Left colon (tissue), 2 donors: ENCODE results near the gene RNASE12. TPM values are rescaled to one million over a fixed set of nuclear protein-coding genes. Genes with fewer than 3 reads are reported as not detected.
"Not testable (repeated sequence)": the region's sequence is repeated elsewhere in the genome, so short reads cannot be mapped to it uniquely, and the experiment has no call there.

Experiments used
- ATAC-seq: fragments of 200-7000 bp; cut with Tn5 transposase; one replicate; pipeline ENCODE4 v1.9.1; 2020; ENCODE audit warnings: mild to moderate bottlenecking, moderate library complexity
- DNase-seq, 2 donors: peaks; one replicate each; pipeline ENCODE4 v3.0.0-alpha.2; 2020
- intact Hi-C, 2 donors: fragments of 100-400 bp; cut with DNase I in 1 of 2; cut with micrococcal nuclease in 1 of 2; formaldehyde crosslinking; loops; one replicate each; pipeline versions ENCODE4 v1.11.2 to v1.14.0; 2022; cut with DNase I, micrococcal nuclease
- total RNA-seq, 2 donors: library from RNA; stranded (reverse); fragmentation: NEBNext Ultra II Directional; extraction: Animal tissue kit (Norgen Biotek cat#: 25700); gene quantifications; one replicate each; pipeline ENCODE4 v1.2.1, GENCODE V29; 2021
- donor health status: DM: no; HTN: no; CAD: no.
- donor health status: DM: yes; HTN: yes; CAD: no.

Gene RNASE12
- total RNA-seq, 2 donors from 2014 or later: not detected

GRCh38 chr14:20602583-20602982 is 11.4 kb upstream of the RNASE12 start:
- ATAC-seq: no peak
- intact Hi-C loops: loop anchor here in 1 of 2 donors (10.0 kb wide), 1 partner anchor 188 kb away; the partner anchor contains the start of gene TEP1

GRCh38 chr14:20601522-20601921 is 10.3 kb upstream of the RNASE12 start:
- ATAC-seq (no peak), DNase-seq (no peak)
- intact Hi-C loops: loop anchor here in 1 of 2 donors (10.0 kb wide), 1 partner anchor 187 kb away; the partner anchor contains the start of gene TEP1

More at GRCh38 chr14:20602583-20602982, 11.4 kb upstream of the RNASE12 start:
- DNase-seq: no peak

GRCh38 chr14:20597108-20597507 is 5.9 kb upstream of the RNASE12 start:
- ATAC-seq (no peak), DNase-seq (no peak)
- intact Hi-C loops: no loop called here

- ATAC-seq, DNase-seq, intact Hi-C loops: not testable (repeated sequence)
Observed at GRCh38 chr14:20595726-20596125, 4.5 kb upstream of the RNASE12 start.

- ATAC-seq (no peak), DNase-seq (no peak)
- intact Hi-C loops: no loop called here
Observed at GRCh38 chr14:20592574-20592973, 1.4 kb upstream of the RNASE12 start.

GRCh38 chr14:20587489-20588154 is 3.6 kb downstream of the RNASE12 start, which contains the start of gene RNASE11:
Gene RNASE11 (minus strand): TSS chr14:20588001.
- intact Hi-C loops: no loop called here
- no peak for ATAC-seq
- no peak for DNase-seq

- ATAC-seq: no peak
- intact Hi-C loops: no loop called here
- no peak for DNase-seq
Observed at GRCh38 chr14:20583908-20584307, 7.3 kb downstream of the RNASE12 start.

- ATAC-seq (no peak), DNase-seq (no peak)
- intact Hi-C loops: no loop called here
Observed at GRCh38 chr14:20583142-20583541, 8.0 kb downstream of the RNASE12 start.

- DNase-seq (no peak), ATAC-seq (no peak)
- intact Hi-C loops: no loop called here
Observed at GRCh38 chr14:20580242-20580641, 10.9 kb downstream of the RNASE12 start.

GRCh38 chr14:20578784-20579502 is 12.2 kb downstream of the RNASE12 start:
- ATAC-seq (no peak), DNase-seq (no peak)
- intact Hi-C loops: no loop called here

- no peak for DNase-seq
- intact Hi-C loops: no loop called here
- no peak for ATAC-seq
Observed at GRCh38 chr14:20578325-20578724, 12.9 kb downstream of the RNASE12 start.

GRCh38 chr14:20572382-20572990 is 18.7 kb downstream of the RNASE12 start:
- not testable (repeated sequence) for ATAC-seq

GRCh38 chr14:20570720-20571119 is 20.5 kb downstream of the RNASE12 start:
- DNase-seq, intact Hi-C loops, ATAC-seq: not testable (repeated sequence)

More at GRCh38 chr14:20572382-20572990, 18.7 kb downstream of the RNASE12 start:
- intact Hi-C loops, DNase-seq: not testable (repeated sequence)

- intact Hi-C loops, ATAC-seq, DNase-seq: not testable (repeated sequence)
Observed at GRCh38 chr14:20569865-20570264, 21.3 kb downstream of the RNASE12 start.

GRCh38 chr14:20569066-20569465 is 22.1 kb downstream of the RNASE12 start:
- no peak for DNase-seq
- intact Hi-C loops: no loop called here
- ATAC-seq: no peak

- intact Hi-C loops: no loop called here
- ATAC-seq: no peak
Observed at GRCh38 chr14:20568393-20568792, 22.8 kb downstream of the RNASE12 start.

GRCh38 chr14:20567199-20567598 is 24.0 kb downstream of the RNASE12 start:
- intact Hi-C loops, ATAC-seq: not testable (repeated sequence)

More at GRCh38 chr14:20568393-20568792, 22.8 kb downstream of the RNASE12 start:
- DNase-seq: no peak

GRCh38 chr14:20564501-20564997 is 26.6 kb downstream of the RNASE12 start:
- intact Hi-C loops: no loop called here
- no peak for ATAC-seq
- no peak for DNase-seq

More at GRCh38 chr14:20567199-20567598, 24.0 kb downstream of the RNASE12 start:
- not testable (repeated sequence) for DNase-seq

GRCh38 chr14:20563971-20564370 is 27.2 kb downstream of the RNASE12 start:
- ATAC-seq: no peak
- intact Hi-C loops: no loop called here
- no peak for DNase-seq
